Stimulated activated CD8-positive, alpha-beta memory T cell treated with anti-CD3 and anti-CD28 coated beads, Interleukin-4, amount 100 ng/mL, for 4 hours (primary cell): ENCODE data around the gene SMOC2.

Source experiments
- DNase-seq, 2 donors: peaks; one replicate each; pipeline ENCODE4 v3.0.0-alpha.2; 2020; ENCODE audit warnings: low read depth in 2 of 2, low spot score in 1 of 2

SMOC2 gene

DNA sequence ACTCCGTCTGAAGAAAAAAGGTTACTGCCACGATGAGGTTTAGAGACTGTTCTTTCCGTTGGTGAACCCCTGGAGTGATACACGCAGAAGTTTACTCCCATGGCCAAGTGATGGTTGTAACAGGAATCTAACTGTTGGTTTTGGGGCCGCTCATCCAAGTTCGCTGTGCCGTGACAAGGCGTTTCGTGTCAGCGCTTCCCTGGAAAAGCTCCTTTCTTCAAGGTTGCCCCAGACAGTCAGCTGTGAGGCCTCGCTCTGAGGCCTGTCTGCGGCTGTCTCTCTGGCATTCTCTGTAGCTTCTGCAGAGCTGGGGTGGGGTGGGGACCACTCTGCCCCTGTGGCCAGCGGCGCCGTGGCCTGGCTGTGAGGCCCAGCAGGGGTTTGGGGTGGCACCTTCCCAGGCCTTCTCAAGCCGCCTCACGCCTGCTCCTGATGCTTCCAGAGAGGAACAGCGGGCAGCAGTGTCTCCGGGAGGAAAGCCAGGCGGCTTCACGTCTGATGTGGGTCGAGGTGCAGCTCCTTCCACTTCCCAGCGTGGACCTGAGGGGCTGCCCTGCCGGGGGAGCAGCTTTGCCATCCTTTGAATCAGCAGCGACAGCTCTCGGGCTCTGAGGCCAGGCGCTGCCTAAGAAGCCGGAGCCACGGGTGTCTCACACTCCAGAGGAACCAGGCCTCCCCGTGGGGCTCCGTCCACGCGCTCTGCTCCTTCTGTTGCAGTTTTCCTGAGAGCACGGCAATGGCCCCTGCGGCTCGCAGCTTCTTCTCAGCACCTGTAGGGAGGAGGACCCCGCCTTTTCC lies 76.2 kb downstream of the SMOC2 start:
- DNase-seq: no peak

DNA sequence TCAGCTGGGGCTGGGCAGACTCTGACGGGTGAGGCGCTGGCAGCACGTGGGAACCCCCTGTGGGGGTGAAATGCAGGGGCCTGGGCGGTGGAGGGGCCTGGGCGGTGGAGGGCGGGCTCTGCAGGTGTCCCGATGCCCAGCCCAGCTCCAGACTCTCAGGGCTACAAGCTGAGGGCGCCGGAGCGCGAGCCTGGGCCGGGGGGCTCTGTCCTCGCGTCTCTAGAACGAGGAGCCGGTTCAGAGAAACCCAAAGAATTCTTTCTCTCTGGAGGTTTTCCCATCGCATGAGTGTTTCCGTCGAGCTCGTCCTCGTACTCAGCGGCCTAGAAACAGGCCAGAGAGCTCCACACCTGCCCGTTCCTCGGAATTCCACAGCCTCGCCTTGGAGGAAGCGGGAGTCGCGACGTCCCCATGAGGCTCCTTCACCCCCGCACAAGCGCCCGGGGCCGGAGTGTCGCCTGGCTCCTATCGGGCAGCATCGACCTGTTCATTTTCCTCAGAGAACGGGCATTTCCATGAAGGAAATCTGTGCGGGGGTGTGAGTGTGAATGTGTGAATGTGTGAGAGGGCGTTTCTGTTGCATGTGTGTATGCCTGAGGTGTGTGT lies 76.9 kb downstream of the SMOC2 start:
- no peak for DNase-seq

DNA sequence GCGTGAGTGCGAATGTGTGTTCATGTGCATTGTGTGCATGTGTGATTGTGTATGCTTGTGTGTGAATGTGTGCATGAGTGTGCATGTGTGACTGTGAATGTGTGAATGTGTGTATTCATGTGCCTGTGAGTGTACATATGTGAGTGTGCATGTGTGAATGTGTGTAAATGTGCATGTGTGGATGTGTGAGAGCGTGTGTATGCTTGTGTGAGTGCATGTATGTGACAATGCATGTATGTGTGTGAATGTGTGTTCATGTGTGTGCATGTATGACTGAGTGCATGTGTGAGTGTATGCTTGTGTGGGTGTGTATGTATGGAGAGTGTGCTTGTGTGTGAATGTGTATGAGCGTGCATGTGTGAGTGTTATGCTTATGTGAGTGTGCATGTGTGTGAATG lies 77.4 kb downstream of the SMOC2 start:
- no peak for DNase-seq

GRCh38 chr6:168518867-168519266 lies 77.9 kb downstream of the SMOC2 start:
- no peak for DNase-seq

GRCh38 chr6:168520233-168520632 lies 79.2 kb downstream of the SMOC2 start:
- DNase-seq: no peak

- no peak for DNase-seq
Observed at GRCh38 chr6:168524571-168525001, 83.6 kb downstream of the SMOC2 start.

- DNase-seq: no peak
Observed at GRCh38 chr6:168525114-168525513, 84.1 kb downstream of the SMOC2 start.

GRCh38 chr6:168525926-168526630 lies 85.1 kb downstream of the SMOC2 start:
- DNase-seq: no peak

GRCh38 chr6:168526841-168527281 lies 85.9 kb downstream of the SMOC2 start:
- DNase-seq: no peak

DNA sequence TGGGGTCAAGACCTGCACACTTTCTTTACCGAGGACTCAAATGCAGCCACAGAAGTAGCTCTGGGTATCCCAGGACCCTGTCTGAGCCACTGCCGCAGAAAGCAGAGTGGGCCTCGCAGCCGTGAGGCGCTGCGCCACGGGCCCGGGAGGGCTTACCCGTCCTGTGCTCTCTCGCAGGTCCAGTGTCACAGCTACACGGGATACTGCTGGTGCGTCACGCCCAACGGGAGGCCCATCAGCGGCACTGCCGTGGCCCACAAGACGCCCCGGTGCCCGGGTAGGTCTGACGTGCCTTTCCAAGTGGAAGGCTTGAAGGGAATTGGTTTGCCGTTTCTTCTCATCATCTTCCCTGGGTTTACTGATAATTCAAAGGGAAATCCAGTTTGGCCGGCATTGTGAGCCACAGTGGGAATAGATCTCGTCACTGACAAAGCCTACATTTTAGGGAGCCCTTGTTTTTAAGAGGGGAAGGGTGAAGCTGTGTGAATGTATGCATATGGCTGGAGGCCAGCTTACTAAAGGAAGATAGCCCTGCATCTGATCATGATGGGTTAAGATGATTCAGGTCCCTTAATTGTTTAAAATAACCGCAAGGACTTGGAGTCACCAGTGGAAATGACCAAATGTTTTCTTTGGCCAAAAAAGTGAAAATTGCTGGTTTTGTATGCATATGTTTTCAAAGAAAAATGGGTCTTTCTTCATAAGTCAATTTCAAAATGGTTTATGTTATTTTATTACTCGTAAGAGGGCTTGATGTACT lies 86.6 kb downstream of the SMOC2 start:
- no peak for DNase-seq

- no peak for DNase-seq
Observed at GRCh38 chr6:168528474-168529095, 87.6 kb downstream of the SMOC2 start.

GRCh38 chr6:168529214-168529613 lies 88.2 kb downstream of the SMOC2 start:
- DNase-seq: no peak

GRCh38 chr6:168530653-168531071 lies 89.7 kb downstream of the SMOC2 start:
- no peak for DNase-seq

- no peak for DNase-seq
Observed at GRCh38 chr6:168532070-168532469, 91.1 kb downstream of the SMOC2 start.

- no peak for DNase-seq
Observed at GRCh38 chr6:168533414-168533813, 92.4 kb downstream of the SMOC2 start.

- no peak for DNase-seq
Observed at GRCh38 chr6:168534265-168534664, 93.3 kb downstream of the SMOC2 start.

DNA sequence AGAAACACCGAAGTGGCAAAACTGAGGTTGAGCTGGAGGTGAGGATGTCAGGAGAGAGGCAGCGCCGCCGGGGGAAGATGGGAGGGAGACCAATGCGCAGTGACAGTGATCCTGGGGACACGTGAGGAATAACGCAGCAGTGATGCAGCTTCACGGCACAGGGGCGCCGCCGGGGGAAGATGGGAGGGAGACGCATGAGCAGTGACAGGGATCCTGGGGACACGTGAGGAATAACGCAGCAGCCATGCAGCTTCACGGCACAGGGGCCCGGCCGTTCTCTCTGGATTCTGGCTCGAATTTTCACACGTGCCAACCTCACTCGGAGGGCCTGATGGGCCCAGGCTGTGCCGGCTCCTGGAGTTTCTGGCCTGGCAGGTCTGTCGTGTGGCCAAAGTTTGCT lies 94.7 kb downstream of the SMOC2 start:
- no peak for DNase-seq

- DNase-seq: no peak
Observed at GRCh38 chr6:168536196-168536595, 95.2 kb downstream of the SMOC2 start.

GRCh38 chr6:168536665-168537539 lies 95.9 kb downstream of the SMOC2 start:
- no peak for DNase-seq

DNA sequence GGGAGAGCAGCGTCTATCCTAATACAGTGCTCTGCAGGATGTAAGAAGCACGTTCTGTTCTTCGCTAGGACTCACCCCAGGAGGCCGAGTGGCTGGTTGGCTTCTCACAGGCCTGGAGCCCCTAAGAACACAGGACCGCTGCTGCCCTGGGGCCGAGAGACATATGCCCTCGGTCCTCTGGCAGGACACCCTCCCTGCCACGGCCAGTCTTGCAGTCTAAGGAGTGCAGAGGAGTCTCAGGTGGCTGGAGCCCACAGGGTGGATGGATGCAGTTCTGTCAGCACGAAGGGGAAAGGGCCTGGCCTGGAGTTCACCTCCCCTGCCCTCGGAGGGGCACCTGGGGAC lies 96.5 kb downstream of the SMOC2 start:
- no peak for DNase-seq
